Measurements from ENCODE around the gene GAS6. TPM values are rescaled to one million over a fixed set of nuclear protein-coding genes. Genes with fewer than 3 reads are reported as not detected.

Gene GAS6
- total RNA-seq, 1 experiment from 2014 or later = 49.4 TPM

DNA sequence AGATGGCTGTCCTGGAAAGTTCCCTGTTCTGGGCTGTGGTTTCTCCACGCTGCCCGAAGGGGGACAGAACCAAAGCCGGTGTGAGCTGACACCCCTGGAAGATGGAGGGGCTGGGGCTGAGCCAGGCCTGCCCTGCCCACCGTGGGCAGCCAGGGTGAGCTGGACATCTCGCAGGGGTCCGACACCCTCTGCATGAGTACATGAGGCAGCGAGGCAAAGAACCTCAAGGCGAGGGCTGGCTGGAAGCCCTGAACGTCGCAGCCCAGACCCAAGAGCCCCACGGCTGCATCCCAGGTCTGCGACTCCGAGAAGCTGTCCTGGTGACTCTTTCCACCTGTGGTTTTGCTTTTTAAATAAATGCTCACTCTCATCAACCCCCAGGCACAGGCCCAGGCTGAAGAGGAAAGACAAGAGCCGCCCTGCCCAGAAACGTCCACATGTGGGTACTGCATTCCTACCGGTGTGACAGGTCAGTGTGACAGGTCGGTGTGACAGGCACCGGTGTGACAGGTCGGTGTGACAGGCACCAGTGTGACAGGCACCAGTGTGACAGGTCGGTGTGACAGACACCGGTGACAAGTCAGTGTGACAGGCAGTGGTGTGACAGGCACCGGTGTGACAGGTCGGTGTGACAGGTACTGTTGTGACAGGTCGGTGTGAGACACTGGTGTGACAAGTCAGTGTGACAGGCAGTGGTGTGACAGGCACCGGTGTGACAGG, 30.6 kb downstream of the GAS6 start:
- Histone ChIP-seq H4K20me1 (ENCODE audit: insufficient read depth) (no peaks in the 10 kb centered on the region), H3K79me2 (ENCODE audit: insufficient read depth, low read length) (peaks cover 4% of the 10 kb centered on the region; the same call in 1 of the 2 replicates), H3K27ac (ENCODE audit: low read depth, low read length) (no peak overlapping the region), H3K9ac (ENCODE audit: low read length) (no peak overlapping the region), H3K4me2 (ENCODE audit: low read length) (no peak overlapping the region), H3K36me3 (ENCODE audit: control insufficient read depth in 1 of 2, insufficient read depth in 2 of 2, low read length in 2 of 2) (peaks cover 0 to 4% of the 10 kb centered on the region in 2 experiments; a peak in 2 of 4 replicates), H3K9me2 (ENCODE audit: insufficient read depth) (no peaks in the 10 kb centered on the region), H3K9me3 (ENCODE audit: control insufficient read depth in 1 of 2, insufficient read depth in 1 of 2, low read depth in 1 of 2, low read length in 2 of 2) (no peaks in the 10 kb centered on the region), H3K27me3 (ENCODE audit: insufficient read depth, low read length) (no peaks in the 10 kb centered on the region), H2AFZ (ENCODE audit: low read depth, low read length, poor library complexity, severe bottlenecking) (no peak overlapping the region), H3K4me3 (replicated peaks in 1 of 2; ENCODE audit: low read depth in 1 of 2, low read length in 2 of 2) (no peak overlapping the region), H3K4me1 (ENCODE audit: control insufficient read depth in 1 of 2, insufficient read depth in 2 of 2, low read length in 2 of 2) (peaks cover 18 to 19% of the 10 kb centered on the region in 2 experiments)
- no TSS peak for BruUV-seq (replicated peaks)
- POLR2A ChIA-PET = no interaction called here
- CTCF ChIA-PET = no interaction called here
- ATAC-seq (no peak), DNase-seq (ENCODE audit: low read depth, low spot score) (no peak)
- RAD21 ChIA-PET (ENCODE audit: low non-redundant PET in 1 of 2, low total read pairs in 2 of 2, uncharacterized antibody in 2 of 2, unreplicated experiment in 2 of 2) = no interaction called here
- TF ChIP-seq, protein P1, sequence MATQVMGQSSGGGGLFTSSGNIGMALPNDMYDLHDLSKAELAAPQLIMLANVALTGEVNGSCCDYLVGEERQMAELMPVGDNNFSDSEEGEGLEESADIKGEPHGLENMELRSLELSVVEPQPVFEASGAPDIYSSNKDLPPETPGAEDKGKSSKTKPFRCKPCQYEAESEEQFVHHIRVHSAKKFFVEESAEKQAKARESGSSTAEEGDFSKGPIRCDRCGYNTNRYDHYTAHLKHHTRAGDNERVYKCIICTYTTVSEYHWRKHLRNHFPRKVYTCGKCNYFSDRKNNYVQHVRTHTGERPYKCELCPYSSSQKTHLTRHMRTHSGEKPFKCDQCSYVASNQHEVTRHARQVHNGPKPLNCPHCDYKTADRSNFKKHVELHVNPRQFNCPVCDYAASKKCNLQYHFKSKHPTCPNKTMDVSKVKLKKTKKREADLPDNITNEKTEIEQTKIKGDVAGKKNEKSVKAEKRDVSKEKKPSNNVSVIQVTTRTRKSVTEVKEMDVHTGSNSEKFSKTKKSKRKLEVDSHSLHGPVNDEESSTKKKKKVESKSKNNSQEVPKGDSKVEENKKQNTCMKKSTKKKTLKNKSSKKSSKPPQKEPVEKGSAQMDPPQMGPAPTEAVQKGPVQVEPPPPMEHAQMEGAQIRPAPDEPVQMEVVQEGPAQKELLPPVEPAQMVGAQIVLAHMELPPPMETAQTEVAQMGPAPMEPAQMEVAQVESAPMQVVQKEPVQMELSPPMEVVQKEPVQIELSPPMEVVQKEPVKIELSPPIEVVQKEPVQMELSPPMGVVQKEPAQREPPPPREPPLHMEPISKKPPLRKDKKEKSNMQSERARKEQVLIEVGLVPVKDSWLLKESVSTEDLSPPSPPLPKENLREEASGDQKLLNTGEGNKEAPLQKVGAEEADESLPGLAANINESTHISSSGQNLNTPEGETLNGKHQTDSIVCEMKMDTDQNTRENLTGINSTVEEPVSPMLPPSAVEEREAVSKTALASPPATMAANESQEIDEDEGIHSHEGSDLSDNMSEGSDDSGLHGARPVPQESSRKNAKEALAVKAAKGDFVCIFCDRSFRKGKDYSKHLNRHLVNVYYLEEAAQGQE (IDR thresholded peaks at IDR 0.05; ENCODE audit: low read depth) = no peak
- TF ChIP-seq SRF (IDR thresholded peaks at IDR 0.05; ENCODE audit: low read depth) (no peak), EGR1 (IDR thresholded peaks at IDR 0.05; ENCODE audit: low read depth) (no peak), SP1 (IDR thresholded peaks at IDR 0.05; ENCODE audit: low read depth) (no peak), TCF7L2 (IDR thresholded peaks at IDR 0.05; ENCODE audit: borderline replicate concordance, extremely low read depth, insufficient read depth, insufficient read length) (no peak), SIN3A (IDR thresholded peaks at IDR 0.05; ENCODE audit: low read depth) (no peak), ATF3 (IDR thresholded peaks at IDR 0.05) (no peak), POLR2AphosphoS5 (IDR thresholded peaks at IDR 0.05; ENCODE audit: low read depth, low read length) (no peak), ZNF274 (IDR thresholded peaks at IDR 0.05; ENCODE audit: low read depth, low read length) (no peak), JUND (IDR thresholded peaks at IDR 0.05) (no peak), ELF1 (IDR thresholded peaks at IDR 0.05; ENCODE audit: borderline replicate concordance, low read depth) (no peak), POLR2A (IDR thresholded peaks at IDR 0.05; ENCODE audit: borderline replicate concordance, extremely low read depth, insufficient read depth, insufficient read length) (no peak), ZFX (IDR thresholded peaks at IDR 0.05) (no peak), FOSL1 (IDR thresholded peaks at IDR 0.05; ENCODE audit: low read depth) (no peak), EZH2phosphoT487 (IDR thresholded peaks at IDR 0.05; ENCODE audit: borderline replicate concordance) (no peak)
- TF ChIP-seq, protein P2, sequence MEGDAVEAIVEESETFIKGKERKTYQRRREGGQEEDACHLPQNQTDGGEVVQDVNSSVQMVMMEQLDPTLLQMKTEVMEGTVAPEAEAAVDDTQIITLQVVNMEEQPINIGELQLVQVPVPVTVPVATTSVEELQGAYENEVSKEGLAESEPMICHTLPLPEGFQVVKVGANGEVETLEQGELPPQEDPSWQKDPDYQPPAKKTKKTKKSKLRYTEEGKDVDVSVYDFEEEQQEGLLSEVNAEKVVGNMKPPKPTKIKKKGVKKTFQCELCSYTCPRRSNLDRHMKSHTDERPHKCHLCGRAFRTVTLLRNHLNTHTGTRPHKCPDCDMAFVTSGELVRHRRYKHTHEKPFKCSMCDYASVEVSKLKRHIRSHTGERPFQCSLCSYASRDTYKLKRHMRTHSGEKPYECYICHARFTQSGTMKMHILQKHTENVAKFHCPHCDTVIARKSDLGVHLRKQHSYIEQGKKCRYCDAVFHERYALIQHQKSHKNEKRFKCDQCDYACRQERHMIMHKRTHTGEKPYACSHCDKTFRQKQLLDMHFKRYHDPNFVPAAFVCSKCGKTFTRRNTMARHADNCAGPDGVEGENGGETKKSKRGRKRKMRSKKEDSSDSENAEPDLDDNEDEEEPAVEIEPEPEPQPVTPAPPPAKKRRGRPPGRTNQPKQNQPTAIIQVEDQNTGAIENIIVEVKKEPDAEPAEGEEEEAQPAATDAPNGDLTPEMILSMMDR (IDR thresholded peaks at IDR 0.05 in 2 of 3, conservative IDR thresholded peaks at IDR 0.05 in 1 of 3; ENCODE audit: borderline replicate concordance in 1 of 3, insufficient read depth in 1 of 3, low read depth in 2 of 3, low read length in 2 of 3) = no peak
- intact Hi-C loops (cut with micrococcal nuclease) = no loop called here

Measured in HCT116 (cell line).